ENCODE results near the gene MDP1. TPM values are rescaled to one million over a fixed set of nuclear protein-coding genes. Genes with fewer than 3 reads are reported as not detected.
A peak's percentile ranks its signal among the peaks of the same experiment; 100 is the strongest.

The MDP1 gene
- total RNA-seq, 1 donor from 2014 or later = 16.6 TPM

DNA sequence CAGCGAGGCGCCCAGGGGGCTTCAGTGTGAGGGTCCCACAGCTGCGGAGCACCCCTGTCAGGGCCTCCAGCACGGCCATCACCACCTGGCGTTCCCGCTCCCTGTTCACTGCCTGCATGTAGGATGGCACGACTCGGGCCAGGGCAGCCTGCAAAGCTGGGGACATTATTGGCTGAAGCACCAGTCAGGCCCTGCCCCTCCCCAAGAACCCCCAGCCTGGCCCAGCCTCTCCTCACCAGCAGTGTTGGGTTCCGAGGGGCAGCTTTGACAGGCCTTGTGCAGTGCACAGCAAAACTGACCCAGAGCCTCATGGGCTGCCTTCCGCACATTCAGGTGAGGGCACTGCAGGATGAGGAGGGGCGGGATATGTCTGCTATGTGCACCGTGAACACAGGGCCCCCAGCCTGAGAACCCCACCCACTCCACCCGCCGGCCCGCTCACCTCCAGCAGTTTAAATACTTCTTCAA lies 32.8 kb downstream of the MDP1 start:
- TF ChIP-seq, protein P1, sequence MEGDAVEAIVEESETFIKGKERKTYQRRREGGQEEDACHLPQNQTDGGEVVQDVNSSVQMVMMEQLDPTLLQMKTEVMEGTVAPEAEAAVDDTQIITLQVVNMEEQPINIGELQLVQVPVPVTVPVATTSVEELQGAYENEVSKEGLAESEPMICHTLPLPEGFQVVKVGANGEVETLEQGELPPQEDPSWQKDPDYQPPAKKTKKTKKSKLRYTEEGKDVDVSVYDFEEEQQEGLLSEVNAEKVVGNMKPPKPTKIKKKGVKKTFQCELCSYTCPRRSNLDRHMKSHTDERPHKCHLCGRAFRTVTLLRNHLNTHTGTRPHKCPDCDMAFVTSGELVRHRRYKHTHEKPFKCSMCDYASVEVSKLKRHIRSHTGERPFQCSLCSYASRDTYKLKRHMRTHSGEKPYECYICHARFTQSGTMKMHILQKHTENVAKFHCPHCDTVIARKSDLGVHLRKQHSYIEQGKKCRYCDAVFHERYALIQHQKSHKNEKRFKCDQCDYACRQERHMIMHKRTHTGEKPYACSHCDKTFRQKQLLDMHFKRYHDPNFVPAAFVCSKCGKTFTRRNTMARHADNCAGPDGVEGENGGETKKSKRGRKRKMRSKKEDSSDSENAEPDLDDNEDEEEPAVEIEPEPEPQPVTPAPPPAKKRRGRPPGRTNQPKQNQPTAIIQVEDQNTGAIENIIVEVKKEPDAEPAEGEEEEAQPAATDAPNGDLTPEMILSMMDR (IDR thresholded peaks at IDR 0.05; ENCODE audit: borderline replicate concordance) = no peak
- Histone ChIP-seq H3K4me3 (no peak overlapping the region), H3K27me3 (ENCODE audit: low read depth) (no peaks in the 10 kb centered on the region), H3K27ac (replicated peaks) (no peak overlapping the region), H3K9me3 (replicated peaks) (no peaks in the 10 kb centered on the region), H3K4me1 (peaks cover 25% of the 10 kb centered on the region), H3K36me3 (peaks cover 76% of the 10 kb centered on the region)
- intact Hi-C loops (cut with micrococcal nuclease) = no loop called here
- no peak for DNase-seq

DNA sequence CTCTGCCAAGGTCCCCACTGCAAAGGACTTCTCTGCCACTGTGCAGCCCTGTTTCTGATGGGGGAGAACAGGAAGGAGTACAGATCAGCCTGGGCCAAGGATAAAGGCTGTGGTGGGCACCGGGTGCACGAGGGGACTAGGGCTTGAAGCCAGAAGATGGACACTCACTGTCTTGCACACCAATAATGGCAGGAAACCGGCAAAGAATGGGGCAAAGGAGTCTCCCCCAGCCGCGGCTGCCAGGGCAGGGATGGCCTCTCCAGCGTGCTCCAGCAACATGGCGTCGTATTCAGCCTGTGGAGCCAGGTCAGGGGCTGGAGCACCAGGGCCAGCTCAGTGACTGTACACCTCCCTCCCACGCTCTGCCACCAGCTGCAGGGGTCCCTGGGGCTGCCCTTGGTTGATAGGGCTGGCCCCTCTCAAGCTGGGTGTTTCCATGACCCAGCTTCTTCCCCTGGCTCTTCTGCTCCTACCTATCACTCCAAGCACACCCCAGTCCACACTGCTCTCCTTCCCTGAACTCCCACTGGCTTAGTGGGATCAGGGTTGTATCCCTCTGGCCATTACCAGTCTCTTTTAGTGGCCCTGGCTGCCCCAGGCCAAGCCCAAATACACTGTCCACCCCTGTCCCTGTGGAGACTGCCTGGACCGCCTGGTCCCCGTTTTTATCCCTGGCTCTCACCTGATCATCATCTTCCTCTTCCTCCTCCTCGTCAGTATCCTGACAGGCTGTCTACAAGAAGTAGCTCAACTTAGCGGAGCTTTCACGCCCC lies 33.6 kb downstream of the MDP1 start:
- no peak for DNase-seq
- Histone ChIP-seq H3K27me3 (ENCODE audit: low read depth) (no peaks in the 10 kb centered on the region), H3K4me3 (no peak overlapping the region), H3K36me3 (peaks cover 84% of the 10 kb centered on the region), H3K9me3 (replicated peaks) (no peaks in the 10 kb centered on the region), H3K4me1 (peaks cover 18% of the 10 kb centered on the region), H3K27ac (replicated peaks) (no peak overlapping the region)
- TF ChIP-seq, protein P1 (IDR thresholded peaks at IDR 0.05; ENCODE audit: borderline replicate concordance) = no peak
- intact Hi-C loops (cut with micrococcal nuclease) = no loop called here

DNA sequence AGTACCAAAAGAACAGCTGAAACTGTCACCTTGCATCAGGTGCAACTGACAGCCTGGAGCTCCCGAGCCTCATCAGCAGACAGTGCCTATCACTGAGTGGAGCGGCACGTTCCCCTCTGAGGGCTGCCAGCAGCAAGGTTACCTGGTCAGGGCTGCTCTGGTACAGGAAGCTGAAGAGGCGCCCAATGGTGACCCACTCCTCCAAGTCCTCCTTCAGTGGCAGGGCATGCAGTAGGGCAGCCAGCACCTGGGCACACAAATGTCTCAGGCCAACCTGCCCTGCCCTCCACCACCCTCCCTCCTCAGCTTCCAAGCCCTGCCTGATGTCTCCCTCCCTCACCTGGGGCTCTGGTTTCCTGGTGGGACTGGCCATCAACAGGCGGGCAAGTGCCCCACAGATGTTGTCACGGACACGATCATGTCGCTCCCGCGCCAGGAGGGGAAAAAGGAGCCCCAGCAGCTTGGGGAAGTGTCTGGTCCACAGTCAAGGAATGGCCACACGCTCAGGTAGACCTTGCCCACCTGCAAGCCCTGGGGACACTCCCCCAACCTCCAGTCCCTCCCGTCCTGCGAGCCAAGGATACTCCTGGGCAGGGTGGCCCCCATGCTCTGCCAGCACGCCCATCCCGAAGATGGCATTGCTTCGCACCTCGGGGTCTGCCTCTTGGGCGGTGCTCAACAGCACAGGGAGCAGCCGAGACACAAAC lies 34.3 kb downstream of the MDP1 start:
- TF ChIP-seq, protein P1 (IDR thresholded peaks at IDR 0.05; ENCODE audit: borderline replicate concordance) = no peak
- Histone ChIP-seq H3K4me3 (no peak overlapping the region), H3K9me3 (replicated peaks) (no peaks in the 10 kb centered on the region), H3K4me1 (peaks cover 17% of the 10 kb centered on the region), H3K36me3 (peaks cover 88% of the 10 kb centered on the region), H3K27me3 (ENCODE audit: low read depth) (no peaks in the 10 kb centered on the region), H3K27ac (replicated peaks) (no peak overlapping the region)
- no peak for DNase-seq
- intact Hi-C loops (cut with micrococcal nuclease) = no loop called here

DNA sequence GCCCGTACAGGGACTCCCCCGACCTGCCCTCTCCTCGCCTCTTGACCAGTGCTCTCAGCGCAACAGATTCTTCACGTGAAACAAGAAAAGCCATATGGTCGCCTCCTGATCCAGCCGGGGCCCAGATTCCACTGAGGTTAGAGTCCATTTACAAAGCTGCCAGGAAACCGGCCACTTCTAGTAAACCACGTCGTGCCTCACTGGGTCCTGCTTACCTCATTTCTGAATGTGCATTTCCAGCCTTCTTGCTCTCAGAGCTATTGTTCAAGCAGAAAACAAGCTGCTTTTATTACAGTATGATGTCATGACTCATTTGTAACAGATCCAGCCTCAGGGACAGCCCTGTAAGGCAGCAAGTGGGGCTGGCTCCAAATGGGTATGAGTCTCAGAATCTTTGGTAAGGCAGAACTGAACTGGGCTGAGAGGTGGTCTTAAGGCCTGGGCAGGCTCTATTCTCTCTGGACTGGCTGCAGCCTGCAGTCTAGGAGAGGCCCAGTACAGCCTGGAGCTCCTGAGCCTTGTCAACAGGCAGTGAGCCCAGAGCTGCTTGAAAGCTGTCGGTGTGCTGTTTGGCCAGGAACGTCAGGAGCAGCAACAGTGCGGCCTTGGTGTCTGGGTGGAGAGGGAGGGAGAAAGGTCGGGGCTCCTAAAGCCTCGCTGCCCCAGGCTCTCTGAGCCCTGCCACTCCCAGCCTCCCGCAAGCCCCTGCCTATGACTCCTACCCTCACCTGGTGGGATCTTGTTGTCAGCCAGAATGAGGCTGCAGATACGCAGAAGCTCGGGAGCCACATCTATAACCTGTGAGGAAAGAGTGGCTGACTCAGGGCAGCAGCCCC lies 35.7 kb downstream of the MDP1 start:
- H3K4me3 ChIP-seq = no peak overlapping the region
- TF ChIP-seq, protein P1 (IDR thresholded peaks at IDR 0.05; ENCODE audit: borderline replicate concordance) = no peak
- no peak for DNase-seq
- H3K9me3 ChIP-seq (replicated peaks) = no peaks in the 10 kb centered on the region
- H3K36me3 ChIP-seq = peaks cover 77% of the 10 kb centered on the region
- intact Hi-C loops (cut with micrococcal nuclease) = no loop called here
- peaks cover 17% of the 10 kb centered on the region for H3K4me1 ChIP-seq
- peak overlapping the region; percentile 57 for H3K27ac ChIP-seq (replicated peaks)
- H3K27me3 ChIP-seq (ENCODE audit: low read depth) = no peaks in the 10 kb centered on the region

DNA sequence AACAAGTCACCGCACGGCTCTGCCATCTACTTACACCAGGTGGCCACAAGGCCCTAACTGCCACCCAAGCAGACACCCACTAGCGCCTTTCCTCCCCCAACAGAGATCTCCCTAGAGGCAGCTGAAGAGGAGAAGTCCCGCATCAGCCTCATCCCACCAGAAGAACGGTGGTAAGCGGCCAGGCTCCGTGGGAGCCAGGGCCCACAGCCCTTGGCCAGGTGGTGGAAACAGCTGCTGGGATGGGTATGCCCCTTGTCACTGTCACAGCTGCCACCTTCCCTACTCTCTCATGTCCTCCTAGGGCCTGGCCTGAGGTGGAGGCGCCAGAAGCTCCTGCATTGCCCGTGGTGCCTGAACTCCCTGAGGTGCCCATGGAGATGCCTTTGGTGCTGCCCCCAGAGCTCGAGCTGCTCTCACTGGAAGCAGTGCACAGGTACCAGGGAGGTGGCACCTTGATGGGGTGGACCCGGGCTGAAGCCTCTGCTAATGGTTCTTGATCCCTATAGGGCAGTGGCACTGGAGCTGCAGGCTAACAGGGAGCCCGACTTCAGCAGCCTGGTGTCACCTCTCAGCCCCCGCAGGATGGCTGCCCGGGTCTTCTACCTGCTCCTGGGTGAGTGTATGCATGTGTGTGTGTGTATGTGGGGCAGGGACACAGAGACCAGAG lies 36.4 kb downstream of the MDP1 start:
- Histone ChIP-seq H3K4me3 (no peak overlapping the region), H3K4me1 (peaks cover 17% of the 10 kb centered on the region), H3K36me3 (peaks cover 70% of the 10 kb centered on the region), H3K27ac (replicated peaks) (peak overlapping the region; percentile 57), H3K27me3 (ENCODE audit: low read depth) (no peaks in the 10 kb centered on the region), H3K9me3 (replicated peaks) (no peaks in the 10 kb centered on the region)
- TF ChIP-seq, protein P1 (IDR thresholded peaks at IDR 0.05; ENCODE audit: borderline replicate concordance) = no peak
- intact Hi-C loops (cut with micrococcal nuclease) = no loop called here
- no peak for DNase-seq
